H1 (cell line): ENCODE data around the gene PEX16. TPM values are rescaled to one million over a fixed set of nuclear protein-coding genes. Genes with fewer than 3 reads are reported as not detected.

Experiments
- CTCF ChIA-PET: fragments of 300-600 bp; sonication (Branson Sonifier 250); formaldehyde crosslinking; loops from one replicate; lab custom pipeline; 2021; ENCODE audit not compliant: partially characterized antibody; lab: Charles Lee
- POLR2A ChIA-PET: fragments of 300-600 bp; sonication (Branson Sonifier 250); formaldehyde crosslinking; loops from one replicate; lab custom pipeline; 2021; ENCODE audit warnings: inconsistent platforms; ENCODE audit not compliant: partially characterized antibody; lab: Charles Lee
- DNase-seq, 2 experiments: peaks; one replicate each; pipeline versions ENCODE4 v3.0.0 to v3.0.0-alpha.2; 2010 to 2022; ENCODE audit warnings: low spot score in 2 of 2, low read depth in 1 of 2, mixed read lengths in 1 of 2
- FAIRE-seq: peaks from 2 replicates; lab custom pipeline; 2011; peaks lifted over from hg19 to GRCh38; lab: Jason Lieb, UNC
- H2AFZ ChIP-seq: 2 replicates; pipeline ENCODE4 v1.8.1; 2012; ENCODE audit warnings: low read length, inconsistent platforms
- H2AK5ac ChIP-seq: 2 replicates; pipeline ENCODE4 v1.6.1; 2013; ENCODE audit warnings: low read depth, low read length
- H2BK120ac ChIP-seq: replicated peaks from 2 replicates; pipeline ENCODE3; 2013; ENCODE audit warnings: low read depth, low read length, inconsistent platforms
- H2BK12ac ChIP-seq: 2 replicates; pipeline ENCODE4 v1.6.1; 2013; ENCODE audit warnings: low read depth, low read length
- H2BK15ac ChIP-seq: 2 replicates; pipeline ENCODE4 v1.6.1; 2013; ENCODE audit warnings: low read length
- H2BK20ac ChIP-seq: 2 replicates; pipeline ENCODE4 v1.6.1; 2013; ENCODE audit warnings: low read length
- H2BK5ac ChIP-seq: 2 replicates; pipeline ENCODE4 v1.6.1; 2013; ENCODE audit warnings: low read depth, low read length
- H3K14ac ChIP-seq: 2 replicates; pipeline ENCODE4 v1.6.1; 2013; ENCODE audit warnings: inconsistent platforms; ENCODE audit not compliant: insufficient read length
- H3K18ac ChIP-seq: 2 replicates; pipeline ENCODE4 v1.6.1; 2013; ENCODE audit warnings: low read length; ENCODE audit errors: extremely low read depth
- H3K23ac ChIP-seq: 2 replicates; pipeline ENCODE4 v1.6.1; 2013; ENCODE audit warnings: inconsistent platforms; ENCODE audit not compliant: insufficient read length
- H3K23me2 ChIP-seq: 2 replicates; pipeline ENCODE4 v1.6.1; 2013; ENCODE audit warnings: low read depth, low read length
- H3K27ac ChIP-seq: 2 replicates; pipeline ENCODE4 v1.6.1; 2011; ENCODE audit warnings: low read depth, low read length, inconsistent platforms
- H3K27me3 ChIP-seq, 4 experiments: replicated peaks in 1 of 4; 1 replicate in 1 of 4; 2 replicates in 3 of 4; pipeline versions ENCODE4 v1.6.1 to v1.8.1; 2011 to 2013; ENCODE audit warnings: low read length in 3 of 4, mild to moderate bottlenecking in 3 of 4, inconsistent platforms in 2 of 4, mixed read lengths in 2 of 4, moderate library complexity in 1 of 4; ENCODE audit not compliant: control insufficient read depth in 3 of 4, insufficient read depth in 3 of 4; ENCODE audit errors: extremely low read depth in 1 of 4
- H3K36me3 ChIP-seq, 4 experiments: 2 replicates each; pipeline versions ENCODE4 v1.6.1 to v1.8.1; 2011 to 2013; ENCODE audit warnings: mild to moderate bottlenecking in 4 of 4, low read length in 3 of 4, moderate library complexity in 2 of 4, control low read depth in 1 of 4, inconsistent platforms in 1 of 4; ENCODE audit not compliant: insufficient read depth in 4 of 4, control insufficient read depth in 2 of 4
- H3K4ac ChIP-seq: replicated peaks from 2 replicates; pipeline ENCODE3; 2013; ENCODE audit warnings: low read length, low read depth, mixed read lengths, inconsistent platforms; ENCODE audit not compliant: insufficient read length
- H3K4me1 ChIP-seq, 4 experiments: replicated peaks in 1 of 4; 1 replicate in 1 of 4; 2 replicates in 3 of 4; pipeline versions ENCODE4 v1.6.1 to v1.8.1; 2011 to 2013; ENCODE audit warnings: low read length in 3 of 4, inconsistent platforms in 2 of 4, mixed read lengths in 1 of 4; ENCODE audit not compliant: insufficient read depth in 4 of 4, control insufficient read depth in 3 of 4
- H3K4me2 ChIP-seq, 2 experiments: 2 replicates each; pipeline versions ENCODE4 v1.6.1 to v1.8.1; 2011 to 2013; ENCODE audit warnings: low read depth in 2 of 2, low read length in 2 of 2, control low read depth in 1 of 2, inconsistent platforms in 1 of 2, mild to moderate bottlenecking in 1 of 2; ENCODE audit not compliant: insufficient read depth in 1 of 2
- H3K4me3 ChIP-seq, 4 experiments: fragments of 200-600, 300-600 bp in 1 of 4; sonication (generic), shearing (Covaris generic), sonication (Bioruptor Twin) in 1 of 4; 2 replicates each; pipeline versions ENCODE4 v1.5.1 to v1.8.1; 2011 to 2016; ENCODE audit warnings: low read length in 4 of 4, low read depth in 3 of 4, control low read depth in 2 of 4, inconsistent platforms in 2 of 4, mild to moderate bottlenecking in 2 of 4, mixed read lengths in 1 of 4, moderate library complexity in 1 of 4; ENCODE audit not compliant: insufficient read depth in 2 of 4; ENCODE audit errors: extremely low read depth in 1 of 4
- H3K56ac ChIP-seq: replicated peaks from 2 replicates; pipeline ENCODE3; 2013; ENCODE audit warnings: low read depth, mild to moderate bottlenecking, mixed read lengths, low read length, inconsistent platforms; ENCODE audit not compliant: insufficient read length
- H3K79me1 ChIP-seq: 2 replicates; pipeline ENCODE4 v1.6.1; 2013; ENCODE audit warnings: low read depth, low read length, control low read depth
- H3K79me2 ChIP-seq, 2 experiments: 2 replicates each; pipeline versions ENCODE4 v1.6.1 to v1.8.1; 2012 to 2013; ENCODE audit warnings: low read length in 2 of 2, mild to moderate bottlenecking in 2 of 2, inconsistent platforms in 1 of 2; ENCODE audit not compliant: insufficient read depth in 2 of 2, control insufficient read depth in 1 of 2
- H3K9ac ChIP-seq, 4 experiments: replicated peaks in 1 of 4; 1 replicate in 1 of 4; 2 replicates in 3 of 4; pipeline versions ENCODE4 v1.6.1 to v1.8.1; 2011 to 2013; ENCODE audit warnings: low read depth in 3 of 4, low read length in 3 of 4, control low read depth in 2 of 4, mild to moderate bottlenecking in 2 of 4, moderate library complexity in 2 of 4, inconsistent platforms in 1 of 4; ENCODE audit errors: extremely low read depth in 1 of 4
- H3K9me3 ChIP-seq, 2 experiments: 2 replicates each; pipeline versions ENCODE4 v1.6.1 to v1.8.1; 2012 to 2013; ENCODE audit warnings: mild to moderate bottlenecking in 2 of 2, moderate library complexity in 2 of 2, control low read depth in 1 of 2, inconsistent platforms in 1 of 2, low read depth in 1 of 2, low read length in 1 of 2, mixed read lengths in 1 of 2; ENCODE audit not compliant: insufficient read depth in 2 of 2
- H4K20me1 ChIP-seq, 2 experiments: replicated peaks in 1 of 2; 2 replicates each; pipeline versions ENCODE3 to v1.8.1; 2011 to 2013; ENCODE audit warnings: inconsistent platforms in 2 of 2, low read length in 2 of 2, mild to moderate bottlenecking in 1 of 2; ENCODE audit not compliant: insufficient read depth in 2 of 2, control insufficient read depth in 1 of 2
- H4K5ac ChIP-seq: 2 replicates; pipeline ENCODE4 v1.6.1; 2013; ENCODE audit warnings: low read length, low read depth, mixed read lengths, inconsistent platforms; ENCODE audit not compliant: insufficient read length
- H4K8ac ChIP-seq: 2 replicates; pipeline ENCODE4 v1.8.0; 2013; ENCODE audit warnings: mild to moderate bottlenecking, moderate library complexity, low read length, inconsistent platforms; ENCODE audit not compliant: insufficient read depth; ENCODE audit errors: extremely low read depth
- H4K91ac ChIP-seq: replicated peaks from 2 replicates; pipeline ENCODE3; 2013; ENCODE audit warnings: low read length, mixed read lengths, inconsistent platforms; ENCODE audit not compliant: insufficient read length
- ASH2L ChIP-seq: fragments of 200-600, 300-600 bp; sonication (generic); IDR thresholded peaks from one replicate; pipeline ENCODE4 v1.7.1; 2017; ENCODE audit warnings: low read length
- BACH1 ChIP-seq: IDR thresholded peaks from 2 replicates; pipeline ENCODE4 v1.6.1; 2012; ENCODE audit warnings: low read length, improper control_type of control experiment
- CEBPB ChIP-seq: IDR thresholded peaks from 2 replicates; pipeline ENCODE4 v1.6.1; 2012; ENCODE audit warnings: low read depth, low read length
- CREB1 ChIP-seq: IDR thresholded peaks from 2 replicates; pipeline ENCODE4 v1.6.1; 2012; ENCODE audit warnings: inconsistent platforms
- KDM1A ChIP-seq: fragments of 200-600, 300-600 bp; sonication (generic); IDR thresholded peaks from 2 replicates; pipeline ENCODE4 v1.7.1; 2016; ENCODE audit warnings: mild to moderate bottlenecking, low read length, borderline replicate concordance
- KDM4A ChIP-seq: IDR thresholded peaks from one replicate; pipeline ENCODE4 v1.7.1; 2012; ENCODE audit warnings: low read depth, mild to moderate bottlenecking, moderate library complexity, low read length, inconsistent platforms; ENCODE audit not compliant: severe bottlenecking
- NRF1 ChIP-seq: IDR thresholded peaks from 2 replicates; pipeline ENCODE4 v1.6.1; 2011; ENCODE audit warnings: mild to moderate bottlenecking, low read depth, low read length, improper control_type of control experiment
- POU5F1 ChIP-seq: IDR thresholded peaks from 2 replicates; pipeline ENCODE4 v1.6.1; 2011; ENCODE audit warnings: low read depth, mild to moderate bottlenecking, low read length, moderate library complexity
- RFX5 ChIP-seq: IDR thresholded peaks from 2 replicates; pipeline ENCODE4 v1.6.1; 2011; ENCODE audit warnings: low read depth, low read length, improper control_type of control experiment, borderline replicate concordance
- RXRA ChIP-seq: IDR thresholded peaks from 2 replicates; pipeline ENCODE4 v1.6.1; 2011; ENCODE audit warnings: low read depth, mild to moderate bottlenecking, low read length, moderate library complexity; ENCODE audit not compliant: insufficient read depth
- TCF12 ChIP-seq: IDR thresholded peaks from 2 replicates; pipeline ENCODE4 v1.6.1; 2011; ENCODE audit warnings: low read depth, mild to moderate bottlenecking, low read length
- WGBS, 2 experiments: shearing (Covaris generic) in 1 of 2; methylation state at CpG; one replicate each; pipeline versions ENCODE4 v1.1.6 to v1.1.7; 2013 to 2015; ENCODE audit warnings: low lambda C conversion rate in 2 of 2, mixed read lengths in 2 of 2, inconsistent platforms in 1 of 2, low coverage in 1 of 2, missing lambda C conversion rate in 1 of 2; ENCODE audit not compliant: insufficient replicate concordance in 2 of 2, insufficient coverage in 1 of 2, insufficient read length in 1 of 2; ENCODE audit errors: extremely low coverage in 1 of 2, missing lambda C conversion rate in 1 of 2; 5-methylcytosine and 5-hydroxymethylcytosine counted together
- polyA plus RNA-seq, 7 experiments: library from polyadenylated mRNA; depleted of rRNA in 3 of 7; stranded (reverse) in 5 of 7; unstranded in 2 of 7; fragments of >200 nt in 5 of 7; fragments of 200-250 nt in 2 of 7; gene quantifications; 1 replicate in 5 of 7; 2 replicates in 1 of 7; 4 replicates in 1 of 7; pipeline versions ENCODE4 v1.2.1 to v1.2.3, GENCODE V29; 2011 to 2013; ENCODE audit warnings: missing spikeins in 2 of 7, mixed read lengths in 2 of 7
- total RNA-seq: library from RNA; stranded (reverse); fragmentation: NEBNext Ultra II Directional; extraction: Animal tissue kit (Norgen Biotek cat#: 25700); gene quantifications from 2 replicates; pipeline ENCODE4 v1.2.1, GENCODE V29; 2021
- TF ChIP-seq, protein P1 (sequence below): IDR thresholded peaks from 2 replicates; pipeline ENCODE4 v1.6.1; 2012; ENCODE audit warnings: inconsistent platforms
- TF ChIP-seq, protein P2 (sequence below): IDR thresholded peaks from 2 replicates; pipeline ENCODE4 v1.6.1; 2011; ENCODE audit warnings: low read depth, mild to moderate bottlenecking, low read length; ENCODE audit not compliant: insufficient read depth

PEX16 gene
- total and polyA plus RNA-seq, 2 of the 8 experiments (the other 6 are each of a cell fraction or from before 2014, with no cell fraction given), result 29.2 to 36.0 TPM

DNA sequence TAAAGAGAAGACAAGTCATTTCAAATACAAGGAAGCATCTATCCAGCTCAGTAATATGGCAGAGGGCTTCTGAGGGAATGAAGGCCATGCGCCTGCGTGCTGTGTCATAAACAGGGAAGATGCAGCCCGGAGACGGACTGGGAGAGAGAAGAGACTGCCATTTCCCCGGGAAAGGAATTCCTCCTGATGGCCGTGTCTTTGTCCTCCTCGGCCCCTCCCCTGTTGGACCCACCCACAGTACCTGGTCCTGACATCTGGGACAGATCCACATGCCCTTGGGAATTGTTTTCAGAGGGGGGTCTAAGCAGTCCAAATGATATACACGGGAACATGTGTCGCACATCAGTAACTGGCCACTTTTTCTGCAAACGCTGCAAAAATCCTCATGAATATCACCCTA, 20.2 kb upstream of the PEX16 start:
- H2AK5ac ChIP-seq, result no peak overlapping the region
- no peak overlapping the region for H2BK12ac ChIP-seq
- H3K27ac ChIP-seq, result no peak overlapping the region
- H3K9ac ChIP-seq, result no peak overlapping the region; a peak in 1 of 7 replicates
- CTCF ChIA-PET, result interaction anchor here (2.1 kb wide), 1 partner anchor 69 kb away, joined by 7 read pairs; no protein-coding TSS in a partner anchor
- no peaks in the 10 kb centered on the region for H3K23me2 ChIP-seq
- H3K9me3 ChIP-seq, result no peaks in the 10 kb centered on the region
- no peak overlapping the region for H2AFZ ChIP-seq
- H4K8ac ChIP-seq, result no peak overlapping the region
- TF ChIP-seq, protein P1, sequence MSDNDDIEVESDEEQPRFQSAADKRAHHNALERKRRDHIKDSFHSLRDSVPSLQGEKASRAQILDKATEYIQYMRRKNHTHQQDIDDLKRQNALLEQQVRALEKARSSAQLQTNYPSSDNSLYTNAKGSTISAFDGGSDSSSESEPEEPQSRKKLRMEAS, result no peak
- TF ChIP-seq KDM4A, result no peak
- no peak for TF ChIP-seq KDM1A
- no peak for TF ChIP-seq ASH2L
- no peak for TF ChIP-seq CEBPB
- TF ChIP-seq BACH1, result no peak
- TF ChIP-seq POU5F1, result no peak
- no peak for TF ChIP-seq CREB1
- TF ChIP-seq, protein P2, sequence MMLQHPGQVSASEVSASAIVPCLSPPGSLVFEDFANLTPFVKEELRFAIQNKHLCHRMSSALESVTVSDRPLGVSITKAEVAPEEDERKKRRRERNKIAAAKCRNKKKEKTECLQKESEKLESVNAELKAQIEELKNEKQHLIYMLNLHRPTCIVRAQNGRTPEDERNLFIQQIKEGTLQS, result no peak
- TF ChIP-seq RXRA, result no peak
- TF ChIP-seq NRF1, result no peak
- TF ChIP-seq RFX5, result no peak
- TF ChIP-seq TCF12, result no peak
- no peak overlapping the region for H3K4me2 ChIP-seq
- H2BK15ac ChIP-seq, result no peak overlapping the region
- no peak overlapping the region for H3K4ac ChIP-seq
- no peaks in the 10 kb centered on the region for H4K20me1 ChIP-seq
- H4K5ac ChIP-seq, result no peak overlapping the region
- whole genome bisulfite sequencing, 2 experiments, result 91% methylated on average over 10 of the region's 10 CpGs; no CpG with 5 or more reads in 1 of the 2 experiments
- POLR2A ChIA-PET, result interaction anchor here (1.0 to 13.6 kb wide), 6 partner anchors 8 to 56 kb away, joined by 3 to 115 read pairs (median 3); partner anchors contain the start of gene LARGE2
- H2BK120ac ChIP-seq, result no peak overlapping the region
- H4K91ac ChIP-seq, result no peak overlapping the region
- FAIRE-seq, result no peak
- H3K18ac ChIP-seq, result no peak overlapping the region
- DNase-seq, result no peak
- no peak overlapping the region for H3K4me3 ChIP-seq
- H3K23ac ChIP-seq, result no peak overlapping the region
- H3K56ac ChIP-seq, result no peak overlapping the region
- H3K27me3 ChIP-seq, result no peaks in the 10 kb centered on the region
- no peaks in the 10 kb centered on the region for H3K79me2 ChIP-seq
- H3K36me3 ChIP-seq, result peaks cover 6 to 33% (median 9%) of the 10 kb centered on the region in 4 experiments; a peak in 7 of 8 replicates
- no peak overlapping the region for H2BK5ac ChIP-seq
- no peaks in the 10 kb centered on the region for H3K79me1 ChIP-seq
- peaks cover 0 to 5% (median 0%) of the 10 kb centered on the region in 4 experiments; a peak in 1 of 7 replicates for H3K4me1 ChIP-seq
- no peak overlapping the region for H3K14ac ChIP-seq
- H2BK20ac ChIP-seq, result no peak overlapping the region
